IMR-90 (cell line): Measurements from ENCODE around the gene TRAPPC14.
"Not testable (repeated sequence)": the region's sequence is repeated elsewhere in the genome, so short reads cannot be mapped to it uniquely, and the experiment has no call there.

ENCODE experiments used
- BHLHE40 ChIP-seq: fragments of 150-350 bp; IDR thresholded peaks from 2 replicates; pipeline ENCODE4 v1.6.1; 2016; ENCODE audit warnings: mild to moderate bottlenecking, low read depth, low read length
- CEBPB ChIP-seq: IDR thresholded peaks from 2 replicates; pipeline ENCODE4 v1.6.1; 2012; ENCODE audit warnings: low read depth, low read length, improper control_type of control experiment
- FOS ChIP-seq: fragments of 150-350 bp; IDR thresholded peaks from 2 replicates; pipeline ENCODE4 v1.6.1; 2016; ENCODE audit warnings: low read depth, low read length
- RAD21 ChIP-seq: IDR thresholded peaks from 2 replicates; pipeline ENCODE4 v1.6.1; 2012; ENCODE audit warnings: low read length, improper control_type of control experiment
- SMC3 ChIP-seq: fragments of 150-350 bp; IDR thresholded peaks from 2 replicates; pipeline ENCODE4 v1.6.1; 2016; ENCODE audit warnings: low read depth, mild to moderate bottlenecking, antibody characterized with exemption, low read length, moderate library complexity
- TF ChIP-seq, protein P1 (sequence below): conservative IDR thresholded peaks from 2 replicates; pipeline ENCODE4 v1.5.1; 2012; ENCODE audit warnings: mild to moderate bottlenecking, low read depth, low read length, improper control_type of control experiment

DNA sequence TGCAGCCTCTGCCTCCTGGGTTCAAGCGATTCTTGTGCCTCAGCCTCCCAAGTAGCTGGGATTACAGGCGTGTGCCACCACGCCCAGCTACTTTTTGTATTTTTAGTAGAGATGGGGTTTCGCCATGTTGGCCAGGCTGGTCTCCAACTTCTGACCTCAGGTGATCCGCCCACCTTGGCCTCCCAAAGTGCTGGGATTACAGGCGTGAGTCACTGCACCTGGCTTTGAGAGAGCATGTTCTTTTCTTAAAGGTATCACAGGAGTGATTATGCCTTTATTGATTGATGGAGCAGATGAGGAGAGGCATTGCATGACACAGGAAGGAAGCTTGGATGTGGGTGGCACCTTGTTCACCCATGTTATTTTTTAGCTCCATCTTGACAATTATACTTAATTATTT lies 24.6 kb upstream of the TRAPPC14 start:
- TF ChIP-seq, protein P1, sequence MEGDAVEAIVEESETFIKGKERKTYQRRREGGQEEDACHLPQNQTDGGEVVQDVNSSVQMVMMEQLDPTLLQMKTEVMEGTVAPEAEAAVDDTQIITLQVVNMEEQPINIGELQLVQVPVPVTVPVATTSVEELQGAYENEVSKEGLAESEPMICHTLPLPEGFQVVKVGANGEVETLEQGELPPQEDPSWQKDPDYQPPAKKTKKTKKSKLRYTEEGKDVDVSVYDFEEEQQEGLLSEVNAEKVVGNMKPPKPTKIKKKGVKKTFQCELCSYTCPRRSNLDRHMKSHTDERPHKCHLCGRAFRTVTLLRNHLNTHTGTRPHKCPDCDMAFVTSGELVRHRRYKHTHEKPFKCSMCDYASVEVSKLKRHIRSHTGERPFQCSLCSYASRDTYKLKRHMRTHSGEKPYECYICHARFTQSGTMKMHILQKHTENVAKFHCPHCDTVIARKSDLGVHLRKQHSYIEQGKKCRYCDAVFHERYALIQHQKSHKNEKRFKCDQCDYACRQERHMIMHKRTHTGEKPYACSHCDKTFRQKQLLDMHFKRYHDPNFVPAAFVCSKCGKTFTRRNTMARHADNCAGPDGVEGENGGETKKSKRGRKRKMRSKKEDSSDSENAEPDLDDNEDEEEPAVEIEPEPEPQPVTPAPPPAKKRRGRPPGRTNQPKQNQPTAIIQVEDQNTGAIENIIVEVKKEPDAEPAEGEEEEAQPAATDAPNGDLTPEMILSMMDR, result not testable (repeated sequence)
- not testable (repeated sequence) for TF ChIP-seq RAD21, CEBPB, BHLHE40, SMC3, FOS
